T-helper 1 cell (primary cell): Measurements from ENCODE around the gene SASS6.
A peak's percentile ranks its signal among the peaks of the same experiment; 100 is the strongest.

Experiments
- DNase-seq, 5 donors: peaks; one replicate each; pipeline ENCODE4 v3.0.0-alpha.2; 2012 to 2020

SASS6 gene

DNA sequence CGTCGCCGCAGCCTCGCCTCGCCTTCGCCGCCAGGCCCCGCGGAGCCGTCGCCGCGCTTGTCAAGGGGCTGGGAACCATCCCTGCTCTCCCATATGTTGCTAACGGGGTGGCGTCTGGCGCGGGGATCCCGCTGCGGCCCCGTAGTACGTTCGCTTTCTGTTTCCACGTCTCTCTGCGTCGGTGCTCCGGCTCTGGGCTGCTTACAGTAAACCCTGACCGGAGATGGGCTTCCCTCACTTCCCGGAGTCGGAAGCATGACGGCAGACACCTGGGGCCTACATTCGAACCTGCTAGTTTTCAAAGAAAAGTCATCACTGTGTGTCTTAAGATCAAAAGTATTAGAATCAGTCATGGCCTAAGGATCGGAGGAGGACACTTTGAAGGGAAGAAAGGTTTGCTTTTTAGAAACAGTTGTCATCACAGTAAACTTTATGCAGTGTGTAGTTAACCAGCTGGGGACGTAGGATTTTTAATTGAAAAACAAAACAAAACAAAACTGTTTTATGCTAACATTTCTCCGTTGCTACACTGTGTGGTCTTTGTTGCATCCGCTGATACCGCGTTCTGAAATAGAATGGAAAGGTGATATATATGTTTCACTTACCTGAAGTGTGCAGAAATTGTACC is 94.0 kb downstream of the SASS6 start:
- DNase-seq: peak; percentile 44 to 93 (median 65)

DNA sequence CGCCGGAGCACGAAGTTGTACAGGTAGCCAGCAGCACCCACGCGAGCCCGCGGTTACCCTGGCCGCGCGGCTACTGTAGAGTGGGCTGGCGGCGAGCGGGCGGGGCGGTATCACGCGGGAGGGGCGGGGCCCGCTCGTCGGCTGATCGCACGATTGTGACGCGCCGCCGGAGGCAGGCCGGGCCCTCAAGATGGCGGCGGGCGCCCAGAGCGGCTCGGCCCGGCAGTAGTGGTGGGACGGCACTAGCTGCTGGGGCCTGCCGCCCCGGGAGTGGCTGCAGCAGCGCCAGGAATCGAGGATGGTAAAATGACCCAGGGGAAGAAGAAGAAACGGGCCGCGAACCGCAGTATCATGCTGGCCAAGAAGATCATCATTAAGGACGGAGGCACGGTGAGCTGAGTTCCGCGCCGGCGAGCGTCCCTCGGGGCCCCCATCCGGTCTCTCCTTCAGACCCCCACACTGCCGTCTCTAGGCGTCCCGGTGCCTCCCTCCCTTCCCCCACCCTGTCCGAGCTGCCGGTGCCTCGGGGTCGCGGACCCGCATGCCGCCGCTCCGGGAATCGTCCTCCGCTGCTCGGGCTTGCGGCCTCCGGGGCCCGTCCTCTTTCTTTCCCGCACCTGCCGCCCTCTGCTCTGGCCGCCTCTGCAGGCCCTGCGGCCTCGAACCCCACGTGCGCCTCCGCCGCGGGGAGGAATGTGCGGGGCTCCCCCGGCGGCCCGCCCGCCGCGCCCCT is 94.6 kb downstream of the SASS6 start:
- DNase-seq: peak; percentile 77 to 91 (median 85)

DNA sequence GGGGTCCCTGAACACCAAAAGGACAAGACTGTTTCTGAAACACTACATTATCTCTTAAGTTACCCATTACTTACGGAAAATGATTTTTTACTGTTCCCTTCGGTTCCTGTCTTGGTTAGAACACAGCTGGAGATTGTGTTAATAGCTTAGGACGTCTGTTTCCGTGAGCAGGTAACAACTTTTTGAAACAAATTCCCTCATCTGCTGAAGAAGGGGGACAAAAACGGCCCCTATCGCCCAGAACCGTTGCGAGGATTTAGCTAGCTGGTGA is 95.1 kb downstream of the SASS6 start:
- DNase-seq: no peak

DNA sequence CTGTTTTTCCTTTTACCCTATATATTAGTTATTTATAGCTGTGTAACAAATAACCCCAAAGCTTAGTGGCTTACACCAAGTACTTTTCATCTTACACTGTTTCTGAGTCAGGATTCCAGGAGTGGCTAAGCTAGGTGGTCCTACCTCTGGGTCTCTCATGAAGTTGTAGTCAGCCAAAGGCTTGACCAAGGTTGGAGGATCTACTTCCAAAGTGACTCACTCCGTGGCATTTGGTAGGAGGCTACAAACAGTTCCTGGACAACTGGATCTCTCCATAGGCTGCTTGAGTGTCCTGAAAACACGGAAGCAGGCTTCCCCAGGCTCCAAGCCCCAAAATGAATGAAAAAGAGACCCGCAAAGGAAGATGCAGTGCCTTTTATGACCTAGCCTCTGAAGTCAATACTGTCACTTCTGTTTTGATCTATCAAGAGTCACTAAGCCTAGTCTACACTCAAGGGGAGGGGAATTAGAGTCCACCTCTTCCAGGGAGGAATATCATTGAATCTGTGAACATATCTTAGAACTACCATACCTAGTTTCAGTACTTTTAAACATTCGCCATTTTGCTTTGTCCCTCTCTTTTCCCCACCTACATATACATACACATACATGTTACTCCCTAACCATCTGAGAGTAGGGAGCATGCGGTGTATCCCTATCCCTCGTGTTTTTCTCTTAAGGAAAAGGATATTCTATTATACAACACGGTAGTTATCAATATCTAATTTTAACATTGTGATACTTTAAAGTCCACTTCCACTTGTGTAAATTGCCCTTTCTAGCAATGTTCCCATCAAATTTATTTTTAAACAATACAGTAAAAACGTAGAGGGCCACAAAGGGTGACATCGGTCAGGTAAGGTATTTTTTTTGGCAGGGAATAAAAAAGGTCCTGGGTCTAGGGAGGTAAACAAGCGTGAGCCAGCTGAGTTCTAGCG is 95.7 kb downstream of the SASS6 start:
- DNase-seq: peak in 1 of 5 donors; percentile 16

DNA sequence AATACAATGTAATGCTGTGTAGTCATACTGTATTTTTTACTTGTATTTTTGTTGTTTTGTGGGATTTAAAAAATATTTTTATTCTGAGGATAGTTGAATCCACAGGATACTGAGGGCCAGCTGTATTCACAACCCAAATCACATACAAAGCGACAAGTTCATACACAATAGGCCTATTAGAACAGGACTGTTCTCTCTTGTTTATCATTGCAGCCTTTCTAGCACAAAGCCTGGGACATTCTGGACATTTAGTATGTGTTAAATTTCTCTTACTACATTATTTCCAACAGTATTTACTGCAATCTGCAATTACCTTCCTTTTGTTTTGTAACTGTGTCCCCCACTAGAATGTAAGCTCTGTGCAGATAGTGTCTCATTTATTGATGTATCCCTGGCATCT is 97.5 kb downstream of the SASS6 start:
- no peak for DNase-seq

DNA sequence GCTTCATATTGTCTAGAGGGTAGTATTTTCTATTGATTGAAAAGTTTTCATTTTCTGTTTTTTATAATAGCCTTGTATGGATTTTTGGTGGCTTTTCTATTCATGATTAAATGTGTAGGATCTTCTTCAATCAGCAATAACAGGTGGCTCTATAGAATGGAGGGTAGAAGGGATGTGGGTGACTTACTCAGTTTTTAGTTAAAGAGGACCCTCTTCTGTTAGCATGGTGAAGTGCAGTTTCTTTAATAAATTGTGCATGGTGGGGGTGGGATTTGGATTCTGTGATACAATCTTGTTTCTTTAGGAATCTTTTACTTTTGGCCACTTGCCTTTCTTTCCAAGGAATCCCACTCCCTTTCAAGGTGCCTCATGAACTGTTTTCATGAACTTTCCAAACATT is 98.3 kb downstream of the SASS6 start:
- peak in 1 of 5 donors; percentile 20 for DNase-seq
